HepG2 (cell line): ENCODE measurements around the gene PDGFA. TPM values are rescaled to one million over a fixed set of nuclear protein-coding genes. Genes with fewer than 3 reads are reported as not detected.

ENCODE experiments used
- ATAC-seq: fragments of 200-7000 bp; cut with Tn5 transposase; 3 replicates; pipeline ENCODE4 v1.9.1; 2020; ENCODE audit warnings: mild to moderate bottlenecking, moderate library complexity
- BruUV-seq: library from RNA; stranded (reverse); fragments of 400-500 nt; replicated peaks from 2 replicates; lab custom pipeline; 2021; lab: Mats Ljungman, UMichigan
- CTCF ChIA-PET: fragments of 300-600 bp; formaldehyde crosslinking; extraction: SDS; loops from one replicate; lab custom pipeline; 2021; ENCODE audit warnings: low total read pairs, inconsistent platforms, low intra/inter-chr PET ratio; lab: Yijun Ruan, JAX
- POLR2A ChIA-PET: fragments of 350-600 bp; sonication (Branson Sonifier 250); formaldehyde crosslinking; loops from one replicate; lab custom pipeline; 2020; ENCODE audit warnings: antibody characterized with exemption, inconsistent platforms; lab: Yijun Ruan, JAX
- DNase-seq: peaks from one replicate; pipeline ENCODE4 v3.0.0-alpha.2; 2015; ENCODE audit warnings: low spot score
- FAIRE-seq: peaks from 3 replicates; lab custom pipeline; 2011; peaks lifted over from hg19 to GRCh38; lab: Jason Lieb, UNC
- H2AFZ ChIP-seq: one replicate; pipeline ENCODE4 v1.6.1; 2011; ENCODE audit warnings: low read length, inconsistent platforms
- H3K27ac ChIP-seq: fragments of 300-600 bp; 3 replicates; pipeline ENCODE4 v1.8.0; 2011; ENCODE audit warnings: mixed run types, mild to moderate bottlenecking, mixed read lengths, low read length, inconsistent platforms; ENCODE audit not compliant: insufficient read depth; ENCODE audit errors: extremely low read length
- H3K27me3 ChIP-seq, 2 experiments: fragments of 200-600 bp in 1 of 2; 2 replicates in 1 of 2; 3 replicates in 1 of 2; pipeline versions ENCODE4 v1.6.0 to v1.8.0; 2011; ENCODE audit warnings: low read length in 2 of 2, mild to moderate bottlenecking in 2 of 2, moderate library complexity in 2 of 2, inconsistent platforms in 1 of 2; ENCODE audit not compliant: insufficient read depth in 2 of 2, control insufficient read depth in 1 of 2
- H3K36me3 ChIP-seq, 2 experiments: fragments of 200-600 bp in 1 of 2; replicated peaks in 1 of 2; 2 replicates in 1 of 2; 3 replicates in 1 of 2; pipeline versions ENCODE4 v1.5.1 to v1.8.0; 2011; ENCODE audit warnings: low read length in 2 of 2, inconsistent platforms in 1 of 2; ENCODE audit not compliant: insufficient read depth in 2 of 2, control insufficient read depth in 1 of 2
- H3K4me1 ChIP-seq: 2 replicates; pipeline ENCODE4 v1.5.1; 2012; ENCODE audit warnings: low read length, inconsistent platforms; ENCODE audit not compliant: insufficient read depth
- H3K4me2 ChIP-seq: 2 replicates; pipeline ENCODE4 v1.6.0; 2011; ENCODE audit warnings: low read depth, low read length, inconsistent platforms
- H3K4me3 ChIP-seq, 3 experiments: fragments of 200-600 bp in 1 of 3; sonication (generic), shearing (Covaris generic) in 1 of 3; replicated peaks in 1 of 3; 2 replicates each; pipeline ENCODE4 v1.5.1; 2011 to 2016; ENCODE audit warnings: low read length in 3 of 3, inconsistent platforms in 2 of 3, low read depth in 2 of 3, mild to moderate bottlenecking in 2 of 3, control low read depth in 1 of 3, mixed read lengths in 1 of 3; ENCODE audit not compliant: insufficient read depth in 1 of 3
- H3K79me2 ChIP-seq: one replicate; pipeline ENCODE4 v1.6.1; 2011; ENCODE audit warnings: low read length, inconsistent platforms; ENCODE audit not compliant: insufficient read depth
- H3K9ac ChIP-seq: 2 replicates; pipeline ENCODE4 v1.6.0; 2011; ENCODE audit warnings: mild to moderate bottlenecking, low read depth, low read length, inconsistent platforms; ENCODE audit not compliant: insufficient read depth
- H3K9me3 ChIP-seq: 2 replicates; pipeline ENCODE4 v1.5.1; 2012; ENCODE audit warnings: mild to moderate bottlenecking, low read length
- H4K20me1 ChIP-seq: 2 replicates; pipeline ENCODE4 v1.6.0; 2011; ENCODE audit warnings: inconsistent platforms, mild to moderate bottlenecking, low read length, moderate library complexity; ENCODE audit not compliant: insufficient read depth
- BRF2 ChIP-seq: sonication (generic); formaldehyde crosslinking; IDR thresholded peaks from 2 replicates; pipeline ENCODE4 v1.8.1; 2022; ENCODE audit warnings: mild to moderate bottlenecking, missing genetic modification reagents
- CEBPB ChIP-seq: IDR thresholded peaks from 2 replicates; pipeline ENCODE4 v1.6.1; 2011; ENCODE audit warnings: low read depth, low read length, improper control_type of control experiment, borderline replicate concordance
- ERF ChIP-seq: IDR thresholded peaks from 2 replicates; pipeline ENCODE4 v1.6.1; 2018; ENCODE audit warnings: missing biosample characterization, missing genetic modification reagents
- LCORL ChIP-seq, 2 experiments: fragments of 450-650 bp in 1 of 2; sonication (generic) in 1 of 2; formaldehyde crosslinking in 1 of 2; IDR thresholded peaks; 2 replicates each; pipeline versions ENCODE4 v1.5.0 to v1.6.1; 2017 to 2020; ENCODE audit warnings: antibody characterized with exemption in 1 of 2, missing genetic modification reagents in 1 of 2
- MAFK ChIP-seq, 2 experiments: IDR thresholded peaks in 1 of 2; conservative IDR thresholded peaks in 1 of 2; 2 replicates each; pipeline ENCODE4 v1.6.1; 2011; ENCODE audit warnings: improper control_type of control experiment in 2 of 2, low read length in 2 of 2
- MED13 ChIP-seq: sonication (generic); formaldehyde crosslinking; IDR thresholded peaks from 2 replicates; pipeline ENCODE4 v1.5.0; 2020; ENCODE audit warnings: missing genetic modification reagents
- MIER3 ChIP-seq: IDR thresholded peaks from 2 replicates; pipeline ENCODE4 v1.6.1; 2016; ENCODE audit warnings: missing compliant biosample characterization, borderline replicate concordance
- NCOA5 ChIP-seq: sonication (generic); formaldehyde crosslinking; IDR thresholded peaks from 2 replicates; pipeline ENCODE4 v1.4.0; 2020; ENCODE audit warnings: missing genetic modification reagents
- NFIB ChIP-seq: sonication (generic); formaldehyde crosslinking; IDR thresholded peaks from 2 replicates; pipeline ENCODE4 v1.9.0; 2021; ENCODE audit warnings: missing genetic modification reagents, mild to moderate bottlenecking, borderline replicate concordance
- POLR2AphosphoS2 ChIP-seq: IDR thresholded peaks from 2 replicates; pipeline ENCODE4 v1.6.1; 2011; ENCODE audit warnings: low read depth, low read length, improper control_type of control experiment
- PRDM10 ChIP-seq: sonication (generic); formaldehyde crosslinking; IDR thresholded peaks from 2 replicates; pipeline ENCODE4 v1.4.0; 2020; ENCODE audit warnings: low read depth, missing genetic modification reagents
- SALL1 ChIP-seq: sonication (generic); formaldehyde crosslinking; IDR thresholded peaks from 2 replicates; pipeline ENCODE4 v1.8.0; 2022; ENCODE audit warnings: mild to moderate bottlenecking, missing genetic modification reagents
- ZBTB1 ChIP-seq: sonication (generic); formaldehyde crosslinking; IDR thresholded peaks from 2 replicates; pipeline ENCODE4 v1.4.0; 2020; ENCODE audit warnings: missing genetic modification reagents, borderline replicate concordance
- ZMAT5 ChIP-seq: sonication (generic); formaldehyde crosslinking; IDR thresholded peaks from 2 replicates; pipeline ENCODE4 v1.5.0; 2020; ENCODE audit warnings: mild to moderate bottlenecking, low read depth, missing genetic modification reagents, borderline replicate concordance
- ZNF430 ChIP-seq: sonication (generic); formaldehyde crosslinking; IDR thresholded peaks from 2 replicates; pipeline ENCODE4 v1.9.0; 2021; ENCODE audit warnings: mild to moderate bottlenecking, missing genetic modification reagents
- ZNF704 ChIP-seq: sonication (generic); formaldehyde crosslinking; IDR thresholded peaks from 2 replicates; pipeline ENCODE4 v1.8.1; 2023; ENCODE audit warnings: mild to moderate bottlenecking, inconsistent platforms, moderate library complexity, missing genetic modification reagents, borderline replicate concordance
- ZNF749 ChIP-seq: sonication (generic); formaldehyde crosslinking; IDR thresholded peaks from 2 replicates; pipeline ENCODE4 v1.8.0; 2022; ENCODE audit warnings: mild to moderate bottlenecking, missing genetic modification reagents, moderate library complexity, borderline replicate concordance
- ZNF768 ChIP-seq: sonication (generic); formaldehyde crosslinking; IDR thresholded peaks from 2 replicates; pipeline ENCODE4 v1.4.0; 2020; ENCODE audit warnings: missing genetic modification reagents
- WGBS: methylation state at CpG from one replicate; pipeline ENCODE4 v1.1.6; 2017; ENCODE audit warnings: low lambda C conversion rate; 5-methylcytosine and 5-hydroxymethylcytosine counted together
- in situ Hi-C: cut with HindIII; loops from 2 replicates; pipeline ENCODE4 v1.10.0; 2017; ENCODE audit warnings: low pct_unique_long_range_greater_than_20kb; ENCODE audit not compliant: extremely low pct_ligation_motif_present
- intact Hi-C: fragments of 100-400 bp; cut with micrococcal nuclease; formaldehyde crosslinking; loops from one replicate; pipeline ENCODE4 v1.10.0; 2022; ENCODE audit not compliant: unreplicated experiment
- polyA plus RNA-seq, 8 experiments: library from polyadenylated mRNA; depleted of rRNA in 3 of 8; stranded (reverse) in 7 of 8; unstranded in 1 of 8; fragments of >200 nt; fragmentation: Illumina TruSeq in 4 of 8; extraction: Trizol in 4 of 8; gene quantifications; 2 replicates each; pipeline versions ENCODE4 v1.2.1 to v1.2.3, GENCODE V29; 2011 to 2016; ENCODE audit warnings: low read depth in 4 of 8, missing spikeins in 1 of 8, mixed read lengths in 1 of 8; ENCODE audit not compliant: insufficient read depth in 1 of 8
- total RNA-seq, 5 experiments: library from RNA; depleted of rRNA; stranded (reverse); fragments of >200 nt; fragmentation: Illumina TruSeq; extraction: Trizol; gene quantifications; 2 replicates each; pipeline ENCODE4 v1.2.3, GENCODE V29; 2016; ENCODE audit warnings: low read depth in 1 of 5

PDGFA gene
- total and polyA plus RNA-seq, 2 of the 13 experiments (the other 11 are each of a cell fraction or from before 2014, with no cell fraction given): 1.5 to 3.4 TPM

GRCh38 chr7:541661-542060, 22.0 kb upstream of the PDGFA start (continued):
- TF ChIP-seq BRF2 (CRISPR knock-in tag) (no peak), LCORL (IDR thresholded peaks at IDR 0.05) (no peak), LCORL (CRISPR knock-in tag; IDR thresholded peaks at IDR 0.05) (no peak), ZNF768 (CRISPR knock-in tag) (no peak)

GRCh38 chr7:540997-541396, 21.4 kb upstream of the PDGFA start:
- Histone ChIP-seq H3K9ac (no peak overlapping the region), H3K36me3 (no peaks in the 10 kb centered on the region), H3K4me1 (peaks cover 57% of the 10 kb centered on the region), H3K9me3 (no peaks in the 10 kb centered on the region), H3K27me3 (no peaks in the 10 kb centered on the region; a peak in 1 of 5 replicates), H3K4me3 (no peak overlapping the region), H4K20me1 (no peaks in the 10 kb centered on the region), H3K4me2 (no peak overlapping the region), H2AFZ (no peak overlapping the region), H3K79me2 (no peaks in the 10 kb centered on the region), H3K27ac (no peak overlapping the region)
- ChIA-PET POLR2A (interaction anchor here (0.6 to 3.5 kb wide), 2 partner anchors 37 to 106 kb away, joined by 3 to 17 read pairs; no protein-coding TSS in a partner anchor), CTCF (no interaction called here)
- no TSS peak for BruUV-seq
- intact Hi-C loops (no loop called here), in situ Hi-C loops (no loop called here)
- DNase-seq: no peak
- no peak for FAIRE-seq
- no peak for ATAC-seq
- no CpG with 5 or more reads among the region's 12 CpGs for WGBS
- TF ChIP-seq POLR2AphosphoS2 (no peak), MAFK (conservative IDR thresholded peaks at IDR 0.05 in 1 of 2, IDR thresholded peaks at IDR 0.05 in 1 of 2; ENCODE audit: low read length in 2 of 2) (no peak), ZNF749 (CRISPR knock-in tag) (no peak), MIER3 (CRISPR knock-in tag) (no peak), NFIB (CRISPR knock-in tag) (no peak), SALL1 (CRISPR knock-in tag) (no peak), NCOA5 (CRISPR knock-in tag) (no peak), ZNF704 (CRISPR knock-in tag) (no peak), CEBPB (no peak), ZBTB1 (CRISPR knock-in tag) (no peak), MED13 (CRISPR knock-in tag) (no peak), ZNF430 (CRISPR knock-in tag) (no peak), ERF (CRISPR knock-in tag) (no peak), ZMAT5 (CRISPR knock-in tag) (no peak), PRDM10 (no peak)
